ENCODE measurements around the gene SIGLEC8.
"Not testable (repeated sequence)": the region's sequence is repeated elsewhere in the genome, so short reads cannot be mapped to it uniquely, and the experiment has no call there.

SIGLEC8 gene

DNA sequence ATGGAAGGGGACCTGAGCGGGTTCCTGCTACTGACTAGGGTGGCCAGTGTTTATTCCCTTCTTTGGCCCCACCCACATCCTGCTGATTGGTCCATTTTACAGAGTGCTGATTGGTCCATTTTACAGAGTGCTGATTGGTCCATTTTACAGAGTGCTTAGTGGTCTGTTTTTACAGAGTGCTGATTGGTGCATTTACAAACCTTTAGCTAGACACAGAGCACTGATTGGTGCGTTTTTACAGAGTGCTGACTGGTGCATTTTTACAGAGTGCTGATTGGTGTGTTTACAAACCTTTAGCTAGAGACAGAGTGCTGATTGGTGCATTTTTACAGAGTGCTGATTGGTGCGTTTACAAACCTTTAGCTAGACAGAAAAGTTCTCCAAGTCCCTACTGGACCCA is 10.7 kb downstream of the SIGLEC8 start:
- H3K18ac ChIP-seq (ENCODE audit: low read length); H3K79me1 ChIP-seq (ENCODE audit: low read length); H2AK5ac ChIP-seq (ENCODE audit: low read length): not testable (repeated sequence)

GRCh38 chr19:51441410-51442390 is 16.6 kb downstream of the SIGLEC8 start:
- no CpG with 5 or more reads among the region's 31 CpGs for WGBS (ENCODE audit: extremely low coverage, insufficient coverage, insufficient read length)

More for the DNA sequence above, 10.7 kb downstream of the SIGLEC8 start:
- H3K4ac ChIP-seq (ENCODE audit: low read depth, low read length); H2BK5ac ChIP-seq (ENCODE audit: low read depth, low read length, poor library complexity); H4K91ac ChIP-seq (ENCODE audit: low read depth, low read length); H3K79me2 ChIP-seq (ENCODE audit: control insufficient read depth, insufficient read depth, low read length, poor library complexity); H3K27ac ChIP-seq (ENCODE audit: low read depth, low read length); H3K14ac ChIP-seq (ENCODE audit: low read length); H4K8ac ChIP-seq (ENCODE audit: low read depth, low read length); H4K12ac ChIP-seq (ENCODE audit: low read depth, low read length); H3K4me2 ChIP-seq (ENCODE audit: low read length); H3K4me3 ChIP-seq (ENCODE audit: low read depth, low read length); DNase-seq; H2AFZ ChIP-seq (ENCODE audit: insufficient read depth, low read length, poor library complexity); H2BK12ac ChIP-seq (ENCODE audit: low read length); H2BK120ac ChIP-seq (ENCODE audit: insufficient read depth, low read length, poor library complexity); H3K36me3 ChIP-seq (ENCODE audit: control insufficient read depth in 1 of 2, insufficient read depth in 2 of 2, low read length in 2 of 2); H3K27me3 ChIP-seq (ENCODE audit: insufficient read depth, low read length); H3K23ac ChIP-seq (ENCODE audit: low read length); H3K9ac ChIP-seq (ENCODE audit: low read length); H3K4me1 ChIP-seq (ENCODE audit: control insufficient read depth in 1 of 2, insufficient read depth in 2 of 2, low read length in 2 of 2): not testable (repeated sequence)
- WGBS (ENCODE audit: extremely low coverage, insufficient coverage, insufficient read length), result no CpG with 5 or more reads among the region's 3 CpGs
- peaks cover 19% of the 10 kb centered on the region for H3K9me3 ChIP-seq (ENCODE audit: insufficient read depth, low read depth, low read length)

DNA sequence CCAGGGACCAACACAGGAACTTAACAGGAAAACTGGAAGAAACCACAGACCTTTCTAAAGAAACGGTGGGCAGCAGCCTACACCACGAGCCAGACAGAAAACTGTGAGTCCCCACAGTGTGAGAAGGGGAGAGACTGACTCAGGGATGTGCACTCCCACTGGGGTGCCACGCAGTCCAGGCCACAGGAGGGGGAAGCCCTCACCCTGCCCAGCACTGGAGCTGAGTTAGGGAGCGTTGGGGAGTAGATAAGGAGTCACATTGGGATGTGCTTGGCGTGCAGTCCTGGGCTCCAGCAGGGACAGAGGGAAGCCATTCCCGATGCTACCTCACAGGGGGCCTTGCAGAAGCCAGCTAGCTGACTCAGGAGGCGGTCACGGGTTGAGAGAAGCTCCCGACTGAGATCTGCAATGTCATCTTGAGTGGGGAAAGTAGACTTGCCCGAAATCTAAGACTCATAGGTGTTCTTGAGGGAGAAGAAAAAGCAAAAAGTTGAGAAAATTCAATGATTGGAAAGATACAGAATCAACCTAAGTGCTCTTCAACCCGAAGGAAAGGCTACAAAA is 17.3 kb downstream of the SIGLEC8 start:
- H3K23ac ChIP-seq (ENCODE audit: low read length), result no peak overlapping the region
- H4K12ac ChIP-seq (ENCODE audit: low read depth, low read length), result no peak overlapping the region
- no peak overlapping the region for H3K4ac ChIP-seq (ENCODE audit: low read depth, low read length)
- WGBS (ENCODE audit: extremely low coverage, insufficient coverage, insufficient read length), result no CpG with 5 or more reads among the region's 11 CpGs
- no peaks in the 10 kb centered on the region for H3K79me2 ChIP-seq (ENCODE audit: control insufficient read depth, insufficient read depth, low read length, poor library complexity)
- H2BK5ac ChIP-seq (ENCODE audit: low read depth, low read length, poor library complexity), result no peak overlapping the region
- no peaks in the 10 kb centered on the region for H3K36me3 ChIP-seq (ENCODE audit: control insufficient read depth in 1 of 2, insufficient read depth in 2 of 2, low read length in 2 of 2)
- no peak overlapping the region for H3K4me2 ChIP-seq (ENCODE audit: low read length)
- H2AFZ ChIP-seq (ENCODE audit: insufficient read depth, low read length, poor library complexity), result no peak overlapping the region
- H3K9ac ChIP-seq (ENCODE audit: low read length), result no peak overlapping the region
- no peak overlapping the region for H4K91ac ChIP-seq (ENCODE audit: low read depth, low read length)
- no peak overlapping the region for H3K4me3 ChIP-seq (ENCODE audit: low read depth, low read length)
- H3K14ac ChIP-seq (ENCODE audit: low read length), result no peak overlapping the region
- no peaks in the 10 kb centered on the region for H3K9me3 ChIP-seq (ENCODE audit: insufficient read depth, low read depth, low read length)
- no peak overlapping the region for H3K18ac ChIP-seq (ENCODE audit: low read length)
- H4K8ac ChIP-seq (ENCODE audit: low read depth, low read length), result no peak overlapping the region
- no peak overlapping the region for H2BK120ac ChIP-seq (ENCODE audit: insufficient read depth, low read length, poor library complexity)
- H3K79me1 ChIP-seq (ENCODE audit: low read length), result no peaks in the 10 kb centered on the region
- no peak overlapping the region for H2BK12ac ChIP-seq (ENCODE audit: low read length)
- H2AK5ac ChIP-seq (ENCODE audit: low read length), result no peak overlapping the region
- DNase-seq, result no peak
- no peaks in the 10 kb centered on the region for H3K27me3 ChIP-seq (ENCODE audit: insufficient read depth, low read length)
- no peaks in the 10 kb centered on the region for H3K4me1 ChIP-seq (ENCODE audit: control insufficient read depth in 1 of 2, insufficient read depth in 2 of 2, low read length in 2 of 2)
- H3K27ac ChIP-seq (ENCODE audit: low read depth, low read length), result no peak overlapping the region

More at GRCh38 chr19:51441410-51442390, 16.6 kb downstream of the SIGLEC8 start:
- no peak overlapping the region for H4K12ac ChIP-seq (ENCODE audit: low read depth, low read length)
- H3K9ac ChIP-seq (ENCODE audit: low read length), result no peak overlapping the region
- no peaks in the 10 kb centered on the region for H3K36me3 ChIP-seq (ENCODE audit: control insufficient read depth in 1 of 2, insufficient read depth in 2 of 2, low read length in 2 of 2)
- H2BK120ac ChIP-seq (ENCODE audit: insufficient read depth, low read length, poor library complexity), result no peak overlapping the region
- no peaks in the 10 kb centered on the region for H3K27me3 ChIP-seq (ENCODE audit: insufficient read depth, low read length)
- peaks cover under 1% of the 10 kb centered on the region for H3K9me3 ChIP-seq (ENCODE audit: insufficient read depth, low read depth, low read length)
- H4K8ac ChIP-seq (ENCODE audit: low read depth, low read length), result no peak overlapping the region
- no peak overlapping the region for H3K4me2 ChIP-seq (ENCODE audit: low read length)
- no peak overlapping the region for H3K23ac ChIP-seq (ENCODE audit: low read length)
- no peaks in the 10 kb centered on the region for H3K79me2 ChIP-seq (ENCODE audit: control insufficient read depth, insufficient read depth, low read length, poor library complexity)
- no peak overlapping the region for H3K14ac ChIP-seq (ENCODE audit: low read length)
- no peak overlapping the region for H3K4me3 ChIP-seq (ENCODE audit: low read depth, low read length)
- no peaks in the 10 kb centered on the region for H3K79me1 ChIP-seq (ENCODE audit: low read length)
- H2BK5ac ChIP-seq (ENCODE audit: low read depth, low read length, poor library complexity), result no peak overlapping the region
- H3K4ac ChIP-seq (ENCODE audit: low read depth, low read length), result no peak overlapping the region
- no peak overlapping the region for H2AK5ac ChIP-seq (ENCODE audit: low read length)
- no peak overlapping the region for H3K18ac ChIP-seq (ENCODE audit: low read length)
- DNase-seq, result peak; percentile 24 to 45
- H3K4me1 ChIP-seq (ENCODE audit: control insufficient read depth in 1 of 2, insufficient read depth in 2 of 2, low read length in 2 of 2), result no peaks in the 10 kb centered on the region
- no peak overlapping the region for H2BK12ac ChIP-seq (ENCODE audit: low read length)
- no peak overlapping the region for H3K27ac ChIP-seq (ENCODE audit: low read depth, low read length)
- no peak overlapping the region for H4K91ac ChIP-seq (ENCODE audit: low read depth, low read length)
- H2AFZ ChIP-seq (ENCODE audit: insufficient read depth, low read length, poor library complexity), result no peak overlapping the region

GRCh38 chr19:51440052-51440451 is 18.2 kb downstream of the SIGLEC8 start:
- Histone ChIP-seq H3K4me3 (ENCODE audit: low read depth, low read length) (no peak overlapping the region), H4K8ac (ENCODE audit: low read depth, low read length) (no peak overlapping the region), H3K27ac (ENCODE audit: low read depth, low read length) (no peak overlapping the region), H3K36me3 (ENCODE audit: control insufficient read depth in 1 of 2, insufficient read depth in 2 of 2, low read length in 2 of 2) (no peaks in the 10 kb centered on the region), H3K4me2 (ENCODE audit: low read length) (no peak overlapping the region), H2BK12ac (ENCODE audit: low read length) (no peak overlapping the region), H4K12ac (ENCODE audit: low read depth, low read length) (no peak overlapping the region), H3K14ac (ENCODE audit: low read length) (no peak overlapping the region), H3K79me2 (ENCODE audit: control insufficient read depth, insufficient read depth, low read length, poor library complexity) (no peaks in the 10 kb centered on the region), H2AK5ac (ENCODE audit: low read length) (no peak overlapping the region), H3K4me1 (ENCODE audit: control insufficient read depth in 1 of 2, insufficient read depth in 2 of 2, low read length in 2 of 2) (no peaks in the 10 kb centered on the region), H3K23ac (ENCODE audit: low read length) (no peak overlapping the region), H3K18ac (ENCODE audit: low read length) (no peak overlapping the region), H3K4ac (ENCODE audit: low read depth, low read length) (no peak overlapping the region), H3K9ac (ENCODE audit: low read length) (no peak overlapping the region), H2BK120ac (ENCODE audit: insufficient read depth, low read length, poor library complexity) (no peak overlapping the region), H3K79me1 (ENCODE audit: low read length) (no peaks in the 10 kb centered on the region), H4K91ac (ENCODE audit: low read depth, low read length) (no peak overlapping the region), H3K9me3 (ENCODE audit: insufficient read depth, low read depth, low read length) (no peaks in the 10 kb centered on the region), H3K27me3 (ENCODE audit: insufficient read depth, low read length) (no peaks in the 10 kb centered on the region), H2AFZ (ENCODE audit: insufficient read depth, low read length, poor library complexity) (no peak overlapping the region), H2BK5ac (ENCODE audit: low read depth, low read length, poor library complexity) (no peak overlapping the region)
- no CpG with 5 or more reads among the region's 2 CpGs for WGBS (ENCODE audit: extremely low coverage, insufficient coverage, insufficient read length)
- DNase-seq, result no peak

Data from trophoblast cell (in vitro differentiated cells and primary cell).